Upper lobe of right lung (tissue), 1 donor: ENCODE data around the gene PCDHGA2. TPM values are rescaled to one million over a fixed set of nuclear protein-coding genes. Genes with fewer than 3 reads are reported as not detected.
A peak's percentile ranks its signal among the peaks of the same experiment; 100 is the strongest.

Experiments
- ATAC-seq: fragments of 200-7000 bp; cut with Tn5 transposase; one replicate; pipeline ENCODE4 v1.9.1; 2020; ENCODE audit warnings: mild to moderate bottlenecking, moderate library complexity
- DNase-seq: peaks from one replicate; pipeline ENCODE4 v3.0.0-alpha.2; 2020
- H3K27ac ChIP-seq: fragments of 200-600 bp; one replicate; pipeline ENCODE4 v1.8.0; 2022
- H3K27me3 ChIP-seq: fragments of 200-600 bp; one replicate; pipeline ENCODE4 v1.8.0; 2022; ENCODE audit warnings: mild to moderate bottlenecking
- H3K36me3 ChIP-seq: fragments of 200-600 bp; one replicate; pipeline ENCODE4 v1.8.0; 2022
- H3K4me1 ChIP-seq: fragments of 200-600 bp; one replicate; pipeline ENCODE4 v1.8.0; 2022
- H3K4me3 ChIP-seq: fragments of 200-600 bp; one replicate; pipeline ENCODE4 v1.8.0; 2022; ENCODE audit warnings: mild to moderate bottlenecking
- H3K9me3 ChIP-seq: fragments of 200-600 bp; one replicate; pipeline ENCODE4 v1.8.0; 2022
- CTCF ChIP-seq: fragments of 200-600 bp; IDR thresholded peaks from one replicate; pipeline ENCODE4 v1.8.0; 2022; ENCODE audit warnings: antibody characterized with exemption
- intact Hi-C: fragments of 100-400 bp; cut with DNase I; formaldehyde crosslinking; loops from one replicate; pipeline ENCODE4 v1.11.0; 2022
- total RNA-seq: library from RNA; stranded (reverse); fragmentation: NEBNext Ultra II Directional; extraction: Animal tissue kit (Norgen Biotek cat#: 25700); gene quantifications from one replicate; pipeline ENCODE4 v1.2.1, GENCODE V29; 2021
- donor health status: DM: no; HTN: yes; CAD: no; lungs with severe emphysema.

The PCDHGA2 gene
- total RNA-seq, 1 donor from 2014 or later, result 2.5 TPM

DNA sequence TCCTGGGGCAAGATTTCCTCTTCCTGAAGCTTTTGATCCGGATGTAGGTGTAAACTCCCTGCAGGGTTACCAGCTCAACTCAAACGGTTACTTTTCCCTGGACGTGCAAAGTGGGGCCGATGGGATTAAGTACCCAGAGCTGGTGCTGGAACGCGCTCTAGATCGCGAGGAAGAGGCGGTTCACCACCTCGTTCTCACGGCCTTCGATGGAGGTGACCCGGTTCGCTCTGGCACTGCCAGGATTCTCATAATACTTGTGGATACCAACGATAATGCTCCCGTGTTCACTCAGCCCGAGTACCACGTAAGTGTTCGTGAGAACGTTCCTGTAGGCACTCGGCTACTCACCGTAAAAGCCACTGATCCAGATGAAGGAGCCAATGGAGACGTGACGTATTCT is 17.1 kb downstream of the PCDHGA2 start:
- Histone ChIP-seq H3K36me3 (no peaks in the 10 kb centered on the region), H3K9me3 (peaks cover 23% of the 10 kb centered on the region), H3K4me3 (no peak overlapping the region), H3K4me1 (no peaks in the 10 kb centered on the region), H3K27me3 (peaks cover 9% of the 10 kb centered on the region), H3K27ac (no peak overlapping the region)
- DNase-seq, result no peak
- ATAC-seq, result no peak
- TF ChIP-seq CTCF, result no peak
- intact Hi-C loops, result no loop called here

DNA sequence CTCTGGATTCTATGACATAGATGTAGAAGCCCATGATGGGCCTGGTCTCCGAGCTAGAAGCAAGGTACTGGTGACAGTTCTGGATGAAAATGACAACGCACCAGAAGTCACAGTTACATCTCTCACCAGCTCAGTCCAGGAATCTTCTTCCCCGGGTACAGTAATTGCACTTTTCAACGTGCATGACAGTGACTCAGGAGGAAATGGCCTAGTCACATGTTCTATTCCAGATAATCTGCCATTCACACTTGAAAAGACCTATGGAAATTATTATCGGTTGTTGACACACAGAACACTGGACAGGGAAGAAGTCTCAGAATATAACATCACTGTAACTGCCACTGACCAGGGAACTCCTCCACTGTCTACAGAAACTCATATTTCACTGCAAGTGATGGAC is 17.6 kb downstream of the PCDHGA2 start:
- H3K27me3 ChIP-seq, result peaks cover 13% of the 10 kb centered on the region
- no peak overlapping the region for H3K4me3 ChIP-seq
- no peak for ATAC-seq
- H3K9me3 ChIP-seq, result peaks cover 20% of the 10 kb centered on the region
- intact Hi-C loops, result no loop called here
- H3K27ac ChIP-seq, result no peak overlapping the region
- no peaks in the 10 kb centered on the region for H3K4me1 ChIP-seq
- no peaks in the 10 kb centered on the region for H3K36me3 ChIP-seq
- TF ChIP-seq CTCF, result no peak
- no peak for DNase-seq

- no peak for ATAC-seq
- no peaks in the 10 kb centered on the region for H3K36me3 ChIP-seq
- intact Hi-C loops, result no loop called here
Observed at GRCh38 chr5:141356950-141357349, 18.4 kb downstream of the PCDHGA2 start.

GRCh38 chr5:141359790-141360426 is 21.3 kb downstream of the PCDHGA2 start, which contains the start of gene PCDHGB2:
TSS of gene PCDHGB2 (plus strand) at chr5:141359994. CDS start at chr5:141360136, 142 bp downstream.
- intact Hi-C loops, result no loop called here
- Histone ChIP-seq H3K27me3 (peaks cover 22% of the 10 kb centered on the region), H3K4me3 (peak within 1 kb of the TSS; percentile 25), H3K27ac (no peak within 1 kb of the TSS), H3K4me1 (no peaks in the 10 kb centered on the region), H3K36me3 (no peaks in the 10 kb centered on the region), H3K9me3 (peaks cover 33% of the 10 kb centered on the region)
- DNase-seq (no peak), ATAC-seq (peak; percentile 62)
- peak; percentile 40 for TF ChIP-seq CTCF

More at GRCh38 chr5:141356950-141357349, 18.4 kb downstream of the PCDHGA2 start:
- no peak for DNase-seq
- Histone ChIP-seq H3K4me1 (no peaks in the 10 kb centered on the region), H3K27ac (no peak overlapping the region), H3K4me3 (no peak overlapping the region), H3K27me3 (peaks cover 13% of the 10 kb centered on the region), H3K9me3 (peaks cover 20% of the 10 kb centered on the region)
- TF ChIP-seq CTCF, result no peak

GRCh38 chr5:141360685-141361084 is 22.1 kb downstream of the PCDHGA2 start:
- no peak overlapping the region for H3K27ac ChIP-seq
- no peak for TF ChIP-seq CTCF
- peaks cover 27% of the 10 kb centered on the region for H3K27me3 ChIP-seq
- DNase-seq, result no peak
- H3K9me3 ChIP-seq, result peaks cover 27% of the 10 kb centered on the region
- no peak overlapping the region for H3K4me3 ChIP-seq
- intact Hi-C loops, result no loop called here
- no peak for ATAC-seq
- H3K36me3 ChIP-seq, result no peaks in the 10 kb centered on the region
- H3K4me1 ChIP-seq, result no peaks in the 10 kb centered on the region
